ENCODE results near the gene MBOAT2. TPM values are rescaled to one million over a fixed set of nuclear protein-coding genes. Genes with fewer than 3 reads are reported as not detected.

MBOAT2 gene
- total RNA-seq, 4 donors from 2014 or later: 0.83 to 5.8 (median 3.9) TPM

DNA sequence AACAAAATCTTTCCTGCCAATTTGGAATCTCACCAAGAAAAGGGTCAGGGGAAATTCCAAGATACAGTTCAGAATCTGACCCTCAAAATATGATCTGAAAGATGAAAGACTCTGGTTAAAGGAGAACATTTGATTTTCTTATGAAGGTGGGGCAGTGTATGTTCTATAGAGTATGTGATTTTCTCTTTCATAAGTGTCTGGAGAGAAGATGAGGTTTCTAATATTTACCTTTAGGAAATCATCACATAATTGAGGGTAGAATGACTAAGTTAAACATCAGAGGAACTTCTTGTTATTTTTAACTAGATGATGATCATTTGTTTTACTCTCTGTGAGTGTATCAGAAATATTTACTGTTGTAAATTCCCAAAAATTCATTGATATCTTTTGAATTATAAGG, 27.8 kb upstream of the MBOAT2 start:
- in situ Hi-C loops (cut with MboI; ENCODE audit: low sequenced_read_pairs in 4 of 4) (no loop called here), intact Hi-C loops (cut with DNase I; ENCODE audit: low total_unique reads) (no loop called here)
- TF ChIP-seq, protein P1, sequence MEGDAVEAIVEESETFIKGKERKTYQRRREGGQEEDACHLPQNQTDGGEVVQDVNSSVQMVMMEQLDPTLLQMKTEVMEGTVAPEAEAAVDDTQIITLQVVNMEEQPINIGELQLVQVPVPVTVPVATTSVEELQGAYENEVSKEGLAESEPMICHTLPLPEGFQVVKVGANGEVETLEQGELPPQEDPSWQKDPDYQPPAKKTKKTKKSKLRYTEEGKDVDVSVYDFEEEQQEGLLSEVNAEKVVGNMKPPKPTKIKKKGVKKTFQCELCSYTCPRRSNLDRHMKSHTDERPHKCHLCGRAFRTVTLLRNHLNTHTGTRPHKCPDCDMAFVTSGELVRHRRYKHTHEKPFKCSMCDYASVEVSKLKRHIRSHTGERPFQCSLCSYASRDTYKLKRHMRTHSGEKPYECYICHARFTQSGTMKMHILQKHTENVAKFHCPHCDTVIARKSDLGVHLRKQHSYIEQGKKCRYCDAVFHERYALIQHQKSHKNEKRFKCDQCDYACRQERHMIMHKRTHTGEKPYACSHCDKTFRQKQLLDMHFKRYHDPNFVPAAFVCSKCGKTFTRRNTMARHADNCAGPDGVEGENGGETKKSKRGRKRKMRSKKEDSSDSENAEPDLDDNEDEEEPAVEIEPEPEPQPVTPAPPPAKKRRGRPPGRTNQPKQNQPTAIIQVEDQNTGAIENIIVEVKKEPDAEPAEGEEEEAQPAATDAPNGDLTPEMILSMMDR (IDR thresholded peaks at IDR 0.05 in 4 of 5, conservative IDR thresholded peaks at IDR 0.05 in 1 of 5): no peak
- TF ChIP-seq POLR2A (IDR thresholded peaks at IDR 0.05): no peak
- no peak for DNase-seq
- Histone ChIP-seq H3K4me1 (no peaks in the 10 kb centered on the region), H3K27ac (no peak overlapping the region), H3K9me3 (no peaks in the 10 kb centered on the region), H3K36me3 (no peaks in the 10 kb centered on the region), H3K4me3 (no peak overlapping the region), H3K27me3 (no peaks in the 10 kb centered on the region)
- no peak for ATAC-seq

DNA sequence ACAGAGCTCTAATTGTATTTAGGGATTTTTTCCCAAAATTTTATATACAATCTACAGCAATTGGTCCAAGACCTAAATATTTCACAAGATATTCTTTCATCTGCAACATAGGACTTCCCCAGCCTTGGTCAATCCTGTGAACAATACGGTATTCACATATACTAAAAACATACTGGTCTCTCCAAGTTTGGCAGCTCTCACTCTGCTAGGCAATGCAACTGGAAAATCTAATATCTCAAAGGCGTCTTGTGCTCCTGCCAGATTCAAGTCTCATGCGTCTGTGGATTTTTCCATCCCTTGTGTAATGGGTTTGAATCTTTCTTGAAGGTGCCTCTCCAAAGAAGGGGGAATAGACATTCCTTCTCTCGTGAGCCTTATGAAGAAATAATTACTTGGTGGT, 27.4 kb upstream of the MBOAT2 start:
- no peaks in the 10 kb centered on the region for H3K4me1 ChIP-seq
- H3K27me3 ChIP-seq: no peaks in the 10 kb centered on the region
- H3K27ac ChIP-seq: no peak overlapping the region
- DNase-seq (no peak), ATAC-seq (no peak)
- H3K36me3 ChIP-seq: no peaks in the 10 kb centered on the region
- intact Hi-C loops (cut with DNase I; ENCODE audit: low total_unique reads) (no loop called here), in situ Hi-C loops (cut with MboI; ENCODE audit: low sequenced_read_pairs in 4 of 4) (no loop called here)
- no peak overlapping the region for H3K4me3 ChIP-seq
- TF ChIP-seq, protein P1 (IDR thresholded peaks at IDR 0.05 in 4 of 5, conservative IDR thresholded peaks at IDR 0.05 in 1 of 5): no peak
- no peak for TF ChIP-seq POLR2A (IDR thresholded peaks at IDR 0.05)
- H3K9me3 ChIP-seq: no peaks in the 10 kb centered on the region

DNA sequence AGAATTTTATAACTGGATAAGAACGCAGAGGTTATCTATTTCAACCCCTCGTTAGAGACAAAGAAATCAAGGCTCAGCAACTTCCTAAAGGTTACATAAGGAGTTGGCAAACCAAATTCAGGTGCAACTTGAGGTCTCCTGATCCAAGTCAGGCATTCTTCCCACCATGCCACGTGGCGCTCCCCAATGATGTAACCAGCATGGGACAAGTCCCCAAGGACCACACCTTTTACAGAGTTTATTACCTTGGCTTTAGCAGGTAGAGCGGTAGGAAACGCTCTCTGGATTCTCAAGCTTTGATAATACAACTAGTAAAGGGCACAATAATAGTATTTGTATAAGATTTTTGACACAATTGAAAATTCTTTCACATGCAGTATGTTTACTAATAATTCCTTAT, 26.7 kb upstream of the MBOAT2 start:
- no peak overlapping the region for H3K4me3 ChIP-seq
- H3K36me3 ChIP-seq: no peaks in the 10 kb centered on the region
- intact Hi-C loops (cut with DNase I; ENCODE audit: low total_unique reads) (no loop called here), in situ Hi-C loops (cut with MboI; ENCODE audit: low sequenced_read_pairs in 4 of 4) (no loop called here)
- H3K9me3 ChIP-seq: no peaks in the 10 kb centered on the region
- no peak overlapping the region for H3K27ac ChIP-seq
- DNase-seq (no peak), ATAC-seq (no peak)
- H3K4me1 ChIP-seq: no peaks in the 10 kb centered on the region
- no peak for TF ChIP-seq POLR2A (IDR thresholded peaks at IDR 0.05)
- TF ChIP-seq, protein P1 (IDR thresholded peaks at IDR 0.05 in 4 of 5, conservative IDR thresholded peaks at IDR 0.05 in 1 of 5): no peak
- no peaks in the 10 kb centered on the region for H3K27me3 ChIP-seq

DNA sequence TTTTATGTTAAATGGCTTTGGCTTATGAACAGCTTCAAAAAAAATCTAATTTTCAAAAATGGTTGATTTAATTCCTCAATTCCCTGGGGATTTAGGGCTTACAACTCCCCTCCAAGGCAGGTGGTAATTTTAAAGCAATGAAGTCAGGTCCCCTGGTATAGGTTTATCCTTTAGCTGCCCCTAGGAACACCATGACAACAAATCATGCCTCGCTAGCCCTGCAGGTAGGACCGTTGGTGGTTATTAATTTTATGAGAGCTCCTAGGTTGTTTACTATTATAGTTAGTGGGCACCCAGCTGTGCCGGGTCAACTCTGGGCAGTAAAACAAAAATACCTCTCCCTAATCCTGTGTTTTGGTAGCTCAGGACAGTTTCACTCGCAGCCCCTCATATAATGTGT, 26.2 kb upstream of the MBOAT2 start:
- H3K9me3 ChIP-seq: no peaks in the 10 kb centered on the region
- no peak for ATAC-seq
- H3K4me1 ChIP-seq: no peaks in the 10 kb centered on the region
- intact Hi-C loops (cut with DNase I; ENCODE audit: low total_unique reads) (no loop called here), in situ Hi-C loops (cut with MboI; ENCODE audit: low sequenced_read_pairs in 4 of 4) (no loop called here)
- no peak overlapping the region for H3K27ac ChIP-seq
- no peaks in the 10 kb centered on the region for H3K36me3 ChIP-seq
- no peak for TF ChIP-seq POLR2A (IDR thresholded peaks at IDR 0.05)
- TF ChIP-seq, protein P1 (IDR thresholded peaks at IDR 0.05 in 4 of 5, conservative IDR thresholded peaks at IDR 0.05 in 1 of 5): no peak
- DNase-seq: no peak
- no peak overlapping the region for H3K4me3 ChIP-seq
- no peaks in the 10 kb centered on the region for H3K27me3 ChIP-seq

DNA sequence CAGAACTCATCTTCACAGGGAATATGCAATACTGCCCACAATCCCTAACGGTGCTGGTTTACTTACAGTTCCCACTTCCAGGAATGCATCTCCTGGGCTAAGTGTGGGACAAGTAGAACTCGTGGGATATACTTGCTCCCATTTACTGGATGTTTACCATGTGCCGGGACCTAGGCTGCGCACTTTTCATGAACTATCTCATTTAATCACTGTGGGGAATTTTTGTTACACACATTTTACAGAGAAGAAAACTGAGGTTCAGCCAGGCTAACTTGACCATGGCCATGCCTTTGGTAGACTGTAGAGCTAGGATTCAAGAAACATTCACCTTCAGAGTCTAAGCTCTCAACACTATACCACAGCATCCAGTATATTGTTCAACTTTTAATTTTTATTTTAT, 24.4 kb upstream of the MBOAT2 start:
- Histone ChIP-seq H3K27me3 (no peaks in the 10 kb centered on the region), H3K4me3 (no peak overlapping the region), H3K36me3 (no peaks in the 10 kb centered on the region), H3K9me3 (no peaks in the 10 kb centered on the region), H3K27ac (no peak overlapping the region), H3K4me1 (no peaks in the 10 kb centered on the region)
- intact Hi-C loops (cut with DNase I; ENCODE audit: low total_unique reads): no loop called here
- TF ChIP-seq, protein P1 (IDR thresholded peaks at IDR 0.05 in 4 of 5, conservative IDR thresholded peaks at IDR 0.05 in 1 of 5): no peak
- no peak for TF ChIP-seq POLR2A (IDR thresholded peaks at IDR 0.05)
- ATAC-seq (no peak), DNase-seq (no peak)
- in situ Hi-C loops (cut with MboI; ENCODE audit: low sequenced_read_pairs in 4 of 4): no loop called here
